ENCODE results near the gene CHAF1B. TPM values are rescaled to one million over a fixed set of nuclear protein-coding genes. Genes with fewer than 3 reads are reported as not detected.

The CHAF1B gene
- total RNA-seq, 1 experiment from 2014 or later: 7.7 TPM

DNA sequence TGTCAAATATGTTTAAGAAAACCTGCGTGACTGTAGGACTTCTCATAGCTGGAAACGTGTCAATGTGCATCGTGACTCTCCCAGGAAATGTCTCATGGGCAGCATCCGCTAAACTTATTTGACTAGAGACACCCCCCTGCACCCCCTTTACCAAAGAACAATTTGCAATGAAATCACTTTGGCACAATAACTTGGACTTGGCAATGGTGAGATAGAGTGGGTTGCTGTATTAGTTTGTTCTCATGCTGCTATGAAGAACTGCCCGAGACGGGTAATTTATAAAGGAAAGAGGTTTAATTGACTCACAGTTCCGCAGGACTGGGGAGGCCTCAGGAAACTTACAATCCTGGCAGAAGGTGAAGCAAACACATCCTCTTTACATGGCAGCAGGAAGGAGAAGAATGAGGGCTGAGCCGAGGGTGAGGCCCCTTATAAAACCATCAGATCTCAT is 80.9 kb downstream of the CHAF1B start:
- Mint-ChIP-seq H3K27me3 (ENCODE audit: insufficient read depth, unreplicated experiment) (no peaks in the 10 kb centered on the region), H3K9me3 (ENCODE audit: unreplicated experiment) (no peaks in the 10 kb centered on the region), H3K27ac (ENCODE audit: low read depth, unreplicated experiment) (no peak overlapping the region), H3K36me3 (ENCODE audit: insufficient read depth, unreplicated experiment) (no peaks in the 10 kb centered on the region), H3K4me3 (ENCODE audit: unreplicated experiment) (no peak overlapping the region), H3K4me1 (ENCODE audit: insufficient read depth, unreplicated experiment) (peaks cover 4% of the 10 kb centered on the region)
- no TSS peak for BruUV-seq (replicated peaks)
- intact Hi-C loops (cut with micrococcal nuclease): no loop called here
- POLR2A ChIA-PET: no interaction called here
- no peak for DNase-seq (ENCODE audit: unreplicated experiment)
- CTCF ChIA-PET: interaction anchor here (1.0 kb wide), 1 partner anchor 164 kb away, joined by 4 read pairs; no protein-coding TSS in a partner anchor
- TF ChIP-seq, protein P1, sequence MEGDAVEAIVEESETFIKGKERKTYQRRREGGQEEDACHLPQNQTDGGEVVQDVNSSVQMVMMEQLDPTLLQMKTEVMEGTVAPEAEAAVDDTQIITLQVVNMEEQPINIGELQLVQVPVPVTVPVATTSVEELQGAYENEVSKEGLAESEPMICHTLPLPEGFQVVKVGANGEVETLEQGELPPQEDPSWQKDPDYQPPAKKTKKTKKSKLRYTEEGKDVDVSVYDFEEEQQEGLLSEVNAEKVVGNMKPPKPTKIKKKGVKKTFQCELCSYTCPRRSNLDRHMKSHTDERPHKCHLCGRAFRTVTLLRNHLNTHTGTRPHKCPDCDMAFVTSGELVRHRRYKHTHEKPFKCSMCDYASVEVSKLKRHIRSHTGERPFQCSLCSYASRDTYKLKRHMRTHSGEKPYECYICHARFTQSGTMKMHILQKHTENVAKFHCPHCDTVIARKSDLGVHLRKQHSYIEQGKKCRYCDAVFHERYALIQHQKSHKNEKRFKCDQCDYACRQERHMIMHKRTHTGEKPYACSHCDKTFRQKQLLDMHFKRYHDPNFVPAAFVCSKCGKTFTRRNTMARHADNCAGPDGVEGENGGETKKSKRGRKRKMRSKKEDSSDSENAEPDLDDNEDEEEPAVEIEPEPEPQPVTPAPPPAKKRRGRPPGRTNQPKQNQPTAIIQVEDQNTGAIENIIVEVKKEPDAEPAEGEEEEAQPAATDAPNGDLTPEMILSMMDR (IDR thresholded peaks at IDR 0.05; ENCODE audit: unreplicated experiment): no peak

Other genes with a start within 250 kb of the CHAF1B start
- gene DOP1B, start 228.6 kb upstream of the CHAF1B start, total RNA-seq (2022): 7.6 and 8.3 TPM in 2 replicates
- gene MORC3, start 65.2 kb upstream of the CHAF1B start, total RNA-seq (2022): 31.1 and 32.3 TPM in 2 replicates
- gene CLDN14, start 94.7 kb downstream of the CHAF1B start, total RNA-seq (2022): not detected in 2 replicates